Ishikawa (cell line): ENCODE data around the gene PITPNC1.

Experiments used
- CEBPB ChIP-seq: IDR thresholded peaks from 2 replicates; pipeline ENCODE4 v1.6.1; 2012
- CREB1 ChIP-seq: IDR thresholded peaks from 2 replicates; pipeline ENCODE4 v1.6.1; 2012; ENCODE audit warnings: low read depth
- EGR1 ChIP-seq: IDR thresholded peaks from 2 replicates; pipeline ENCODE4 v1.6.1; 2012
- EP300 ChIP-seq: IDR thresholded peaks from 2 replicates; pipeline ENCODE4 v1.6.1; 2012; ENCODE audit warnings: borderline replicate concordance
- FOXM1 ChIP-seq: IDR thresholded peaks from 2 replicates; pipeline ENCODE4 v1.6.1; 2012; ENCODE audit warnings: low read depth, borderline replicate concordance
- MAX ChIP-seq: IDR thresholded peaks from 2 replicates; pipeline ENCODE4 v1.6.1; 2012
- NFIC ChIP-seq: IDR thresholded peaks from 2 replicates; pipeline ENCODE4 v1.6.1; 2012
- RAD21 ChIP-seq: IDR thresholded peaks from 2 replicates; pipeline ENCODE4 v1.6.1; 2012; ENCODE audit warnings: low read depth
- REST ChIP-seq: IDR thresholded peaks from 2 replicates; pipeline ENCODE4 v1.6.1; 2012; ENCODE audit warnings: low read depth, mild to moderate bottlenecking
- TAF1 ChIP-seq: IDR thresholded peaks from 2 replicates; pipeline ENCODE4 v1.6.1; 2012; ENCODE audit warnings: low read depth, mild to moderate bottlenecking
- TCF12 ChIP-seq: IDR thresholded peaks from 2 replicates; pipeline ENCODE4 v1.6.1; 2012; ENCODE audit warnings: low read depth
- TEAD4 ChIP-seq: IDR thresholded peaks from 2 replicates; pipeline ENCODE4 v1.6.1; 2012
- USF1 ChIP-seq: IDR thresholded peaks from 2 replicates; pipeline ENCODE4 v1.6.1; 2012
- YY1 ChIP-seq: IDR thresholded peaks from 2 replicates; pipeline ENCODE4 v1.6.1; 2012; ENCODE audit warnings: low read depth
- ZBTB7A ChIP-seq: IDR thresholded peaks from 2 replicates; pipeline ENCODE4 v1.6.1; 2012; ENCODE audit warnings: low read depth

The PITPNC1 gene

GRCh38 chr17:67435786-67436185, 58.7 kb downstream of the PITPNC1 start:
- no peak for TF ChIP-seq USF1
- TF ChIP-seq MAX: no peak

GRCh38 chr17:67436233-67436632, 59.2 kb downstream of the PITPNC1 start:
- no peak for TF ChIP-seq RAD21
- no peak for TF ChIP-seq CEBPB
- TF ChIP-seq CREB1: no peak
- TF ChIP-seq USF1: no peak
- TF ChIP-seq EP300: no peak
- no peak for TF ChIP-seq TAF1
- TF ChIP-seq FOXM1: no peak
- TF ChIP-seq YY1: no peak
- TF ChIP-seq NFIC: no peak
- no peak for TF ChIP-seq ZBTB7A
- no peak for TF ChIP-seq MAX
- TF ChIP-seq EGR1: no peak
- no peak for TF ChIP-seq TCF12
- TF ChIP-seq TEAD4: no peak
- no peak for TF ChIP-seq REST

- no peak for TF ChIP-seq FOXM1
- TF ChIP-seq CEBPB: no peak
- TF ChIP-seq TEAD4: no peak
- no peak for TF ChIP-seq EP300
- no peak for TF ChIP-seq NFIC
- no peak for TF ChIP-seq REST
- TF ChIP-seq TAF1: no peak
- no peak for TF ChIP-seq USF1
- TF ChIP-seq RAD21: no peak
- no peak for TF ChIP-seq MAX
- no peak for TF ChIP-seq ZBTB7A
- no peak for TF ChIP-seq CREB1
- no peak for TF ChIP-seq YY1
- TF ChIP-seq EGR1: no peak
- no peak for TF ChIP-seq TCF12
Observed at GRCh38 chr17:67438667-67439066, 61.6 kb downstream of the PITPNC1 start.

- TF ChIP-seq ZBTB7A: no peak
- no peak for TF ChIP-seq YY1
Observed at GRCh38 chr17:67439269-67439668, 62.2 kb downstream of the PITPNC1 start.

GRCh38 chr17:67440277-67441051, 63.4 kb downstream of the PITPNC1 start:
- no peak for TF ChIP-seq YY1
- no peak for TF ChIP-seq NFIC
- no peak for TF ChIP-seq CREB1
- TF ChIP-seq TEAD4: no peak
